GM18508 (cell line): ENCODE data around the gene PAK6.

ENCODE experiments used
- ATAC-seq: cut with Tn5 transposase; IDR thresholded peaks from one replicate; pipeline ENCODE4 v1.9.1; 2021; ENCODE audit warnings: moderate number of reproducible peaks; ENCODE audit not compliant: insufficient read depth, unreplicated experiment

PAK6 gene

DNA sequence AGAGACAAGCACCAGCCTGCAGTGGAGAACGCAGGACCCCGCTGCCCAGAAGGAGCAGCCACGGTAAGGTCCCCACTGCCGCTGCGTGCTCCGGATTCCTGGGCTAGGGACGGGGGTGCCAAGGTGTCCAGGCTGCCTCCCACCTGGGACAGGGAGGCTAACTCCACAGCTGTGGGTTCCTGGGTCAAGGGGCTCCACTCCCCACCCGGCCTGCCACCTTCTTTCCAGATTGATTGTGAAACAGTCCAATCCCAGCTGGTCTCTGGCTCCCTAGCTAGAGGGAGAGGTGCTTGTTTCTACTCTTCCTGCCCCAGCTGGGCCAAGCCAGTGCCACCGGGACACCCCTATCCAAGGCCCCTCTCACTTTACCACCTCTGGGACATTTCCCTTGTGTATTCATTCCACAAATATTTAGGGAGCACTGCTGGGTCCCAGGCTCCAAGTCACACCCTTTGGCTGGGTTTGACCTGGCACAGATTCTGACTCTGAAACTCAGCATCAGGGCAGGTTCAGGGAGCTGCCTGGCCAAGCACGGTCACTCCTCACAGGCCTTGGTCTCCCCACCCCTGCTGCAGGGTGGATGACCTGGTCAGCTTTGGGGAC is 1.9 kb downstream of the PAK6 start:
- no peak for ATAC-seq

DNA sequence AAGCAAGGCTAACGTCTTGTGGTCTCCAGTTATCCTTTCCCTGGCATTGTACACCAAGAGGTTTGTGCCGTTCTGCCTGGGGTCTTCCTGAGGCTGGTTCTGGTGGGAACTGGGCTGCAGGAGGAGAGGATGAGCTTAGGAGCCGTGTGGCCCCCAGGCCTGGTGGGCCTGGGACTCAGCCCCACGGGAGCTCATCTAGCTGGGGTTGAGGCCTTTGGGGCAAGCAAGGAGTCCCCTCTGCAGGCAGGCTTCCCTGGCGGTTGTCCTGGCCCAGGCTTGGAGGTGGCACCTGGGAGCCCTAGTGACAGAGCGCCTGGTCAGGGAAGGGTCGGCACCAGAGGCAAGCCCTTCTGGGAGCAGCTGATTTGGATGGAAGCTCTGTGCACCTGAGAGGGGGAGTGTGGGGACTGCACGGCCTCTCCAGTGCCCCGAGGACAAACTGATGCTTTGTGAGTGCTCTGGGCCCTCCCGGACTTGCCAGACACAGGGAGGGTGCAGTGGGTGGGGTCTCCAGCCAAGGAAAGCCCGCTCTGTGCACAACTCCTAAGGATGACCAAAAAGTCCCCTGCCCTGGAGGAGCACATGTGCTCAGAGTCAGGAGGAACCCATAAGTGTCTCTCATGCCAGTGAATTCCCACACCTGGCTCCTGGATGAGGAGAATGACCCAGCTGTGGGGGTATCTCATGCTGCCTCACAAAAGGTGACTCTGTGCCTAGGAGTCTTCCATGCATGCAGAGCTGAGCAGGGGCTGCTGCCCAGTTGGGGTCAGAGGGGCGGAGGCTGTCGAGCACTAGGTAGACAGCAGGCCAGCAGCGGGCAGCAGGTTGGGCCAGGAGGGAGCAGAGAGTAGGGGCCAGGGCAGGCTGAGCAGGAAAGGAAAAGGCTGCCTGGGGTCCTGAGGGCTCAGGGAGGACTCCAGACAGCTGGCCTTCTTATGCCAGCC is 2.7 kb downstream of the PAK6 start:
- no peak for ATAC-seq

DNA sequence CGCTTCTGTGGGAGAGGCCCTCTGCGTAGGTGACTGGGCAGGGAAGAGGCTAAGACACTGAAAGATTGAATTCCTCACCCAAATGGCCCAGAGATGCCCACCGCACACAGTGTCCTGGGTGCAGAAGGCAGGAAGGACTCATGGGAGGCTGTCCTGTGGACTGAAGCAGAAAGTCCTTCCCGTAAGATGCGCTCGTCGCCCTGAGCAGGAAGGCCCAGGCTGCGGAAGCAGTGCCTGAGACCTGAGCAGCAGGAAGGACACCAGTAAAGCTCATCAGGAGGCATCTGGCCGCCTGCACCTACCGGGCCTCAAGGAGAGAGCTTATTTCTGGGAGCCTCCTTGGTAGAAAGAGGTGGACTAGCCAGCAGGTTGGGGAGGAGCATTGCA is 3.3 kb downstream of the PAK6 start:
- ATAC-seq = no peak

DNA sequence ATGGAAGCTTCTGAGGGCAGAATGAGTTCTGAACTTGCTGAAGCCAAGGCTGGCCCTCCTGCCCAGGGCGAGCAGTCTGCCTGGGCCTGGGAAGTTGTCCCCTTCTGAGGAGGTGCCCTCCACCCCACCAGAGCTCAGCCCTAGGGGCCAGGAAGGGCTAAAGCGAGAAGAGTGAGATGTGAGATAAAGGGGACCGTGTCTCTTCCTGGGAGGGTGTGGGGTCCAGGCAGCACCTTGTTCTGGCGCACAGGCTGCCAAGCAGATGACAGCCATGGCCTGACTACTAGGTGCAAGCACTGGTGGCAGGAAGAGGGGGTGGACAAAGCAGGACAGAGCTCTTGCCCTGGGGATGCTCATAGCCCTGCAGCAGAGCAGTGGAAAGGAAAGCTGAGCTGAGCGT is 3.7 kb downstream of the PAK6 start:
- ATAC-seq = no peak

DNA sequence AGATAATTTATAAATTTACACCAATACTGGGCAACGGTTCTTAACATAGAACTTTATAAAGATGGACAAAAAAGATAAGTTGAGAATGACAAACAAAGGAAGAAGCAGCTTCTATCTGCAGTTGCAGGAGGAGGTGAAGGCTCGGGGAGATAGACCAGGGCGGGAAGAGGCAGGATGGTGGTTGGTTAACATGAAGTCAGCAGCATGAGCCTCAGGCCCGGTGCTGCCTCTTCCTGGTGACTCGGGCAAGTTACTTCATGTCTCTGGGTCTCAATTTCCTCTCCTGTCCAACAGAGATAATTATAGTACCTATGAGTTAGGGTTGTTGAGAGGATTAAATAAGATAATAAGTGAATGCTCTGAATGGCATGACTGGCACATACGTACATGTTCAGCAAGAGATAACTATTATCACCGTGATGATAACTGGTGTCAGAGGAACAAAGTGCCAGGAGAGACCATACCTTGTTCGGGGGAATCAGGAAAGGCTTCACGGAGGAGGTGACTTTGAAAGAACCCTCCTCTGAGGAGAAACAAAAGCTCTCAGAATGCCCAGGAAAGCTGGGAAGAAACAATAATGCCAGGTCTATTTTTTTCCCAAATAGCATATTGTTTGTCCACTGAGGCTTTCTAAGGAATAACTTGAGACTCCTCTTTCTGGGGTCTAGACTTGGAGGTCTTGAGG is 4.4 kb downstream of the PAK6 start:
- ATAC-seq = no peak

DNA sequence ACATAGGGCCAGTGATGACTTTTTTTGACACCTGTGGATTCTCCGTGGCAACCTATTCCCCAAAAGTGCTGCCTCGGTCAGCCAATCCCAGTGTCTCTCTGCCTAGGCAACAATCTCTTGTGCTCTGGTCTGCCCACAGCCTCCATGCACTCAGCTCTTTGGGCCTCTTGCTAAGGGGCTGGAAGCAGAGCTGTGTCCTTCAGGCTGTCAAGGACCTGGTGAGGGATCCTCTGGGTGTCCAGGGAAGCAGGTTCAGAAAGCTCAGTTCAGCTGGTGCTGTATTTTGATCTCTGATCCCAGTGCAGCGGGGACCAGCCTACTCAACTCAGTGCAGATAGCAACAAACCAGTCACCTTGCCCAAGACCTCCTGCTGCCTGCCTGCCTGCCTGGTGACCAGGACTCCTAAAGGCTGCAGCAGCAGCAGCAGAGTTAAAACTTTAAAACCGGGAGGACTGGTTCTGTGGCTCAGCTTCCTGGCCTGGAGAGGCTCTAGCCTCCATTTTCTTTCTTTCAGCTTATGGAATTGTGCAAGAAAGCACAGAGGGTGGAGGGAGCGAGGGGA is 6.2 kb downstream of the PAK6 start:
- ATAC-seq = no peak

DNA sequence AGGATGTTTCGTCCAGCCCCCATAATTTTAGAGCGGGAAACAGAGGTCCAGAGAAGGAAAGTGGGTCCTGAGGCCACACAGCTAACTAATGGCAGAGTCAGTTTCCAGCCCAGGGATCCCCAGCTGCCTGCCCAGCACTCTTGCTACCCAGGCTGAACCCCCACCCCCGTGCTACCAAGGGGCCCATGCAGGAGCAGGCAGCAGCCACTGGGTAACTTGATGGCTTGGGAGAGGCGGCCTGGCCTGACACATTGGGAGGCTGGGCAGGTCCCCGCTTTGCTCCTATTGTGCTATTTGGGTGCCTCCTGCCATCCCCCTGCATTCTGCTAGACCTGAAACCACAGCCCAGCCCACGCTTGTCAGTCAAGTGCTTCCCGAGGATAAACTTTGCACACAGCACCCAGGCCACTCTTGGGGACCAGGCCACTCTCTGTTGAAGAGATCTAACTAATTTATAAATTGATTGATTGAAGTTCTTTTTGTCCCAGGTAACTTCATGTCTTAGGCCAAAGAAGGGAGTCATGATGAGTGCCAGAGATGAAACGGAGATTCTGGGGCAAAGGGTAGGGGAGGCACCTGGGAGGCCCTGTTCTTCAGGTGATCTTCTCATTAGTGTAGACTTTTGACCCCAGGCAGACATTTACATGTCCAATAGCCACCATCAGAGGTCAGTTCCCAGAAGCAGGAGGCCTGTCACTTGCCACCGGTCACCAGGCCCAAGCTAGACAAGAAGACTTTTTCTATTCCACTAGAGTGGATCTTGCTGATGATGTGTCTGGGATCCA is 7.0 kb downstream of the PAK6 start:
- no peak for ATAC-seq

DNA sequence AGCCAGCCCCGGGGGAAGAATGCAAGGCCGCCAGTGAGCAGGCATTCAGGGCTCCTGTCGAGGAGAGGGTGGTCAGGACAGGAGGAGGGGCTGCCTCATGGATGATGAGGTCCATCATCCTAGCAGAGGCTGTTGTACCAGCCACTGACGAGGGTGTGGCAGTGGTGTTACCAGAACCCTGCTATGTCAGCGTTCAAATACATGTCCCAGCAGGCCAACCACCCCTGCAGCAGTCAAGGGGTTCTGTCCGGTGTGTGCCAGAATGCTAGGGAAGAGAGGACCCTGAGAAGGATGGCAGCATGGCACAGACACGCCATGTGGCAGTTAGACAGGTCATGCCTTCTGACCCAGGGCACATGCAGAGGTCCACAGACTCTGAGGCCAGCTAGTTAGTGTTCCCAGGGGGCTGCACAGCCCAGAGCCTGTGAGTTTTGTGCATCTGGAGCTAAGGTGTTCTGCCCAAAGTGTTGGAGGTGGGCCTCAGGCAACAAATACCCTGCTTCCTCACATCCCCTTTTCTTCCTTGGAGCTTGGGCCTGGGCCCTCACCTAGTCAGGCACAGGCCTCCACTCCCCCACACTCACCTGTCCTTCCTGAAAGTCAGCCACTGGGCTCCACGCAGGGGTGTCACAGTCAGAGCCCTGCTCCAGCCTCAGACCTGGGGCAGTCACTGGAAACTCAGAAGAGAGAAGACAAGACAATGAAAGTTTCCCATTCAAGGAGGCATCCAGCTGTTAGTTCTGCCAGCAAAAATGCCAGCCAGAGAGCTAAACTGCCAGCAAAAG is 7.8 kb downstream of the PAK6 start:
- no peak for ATAC-seq

DNA sequence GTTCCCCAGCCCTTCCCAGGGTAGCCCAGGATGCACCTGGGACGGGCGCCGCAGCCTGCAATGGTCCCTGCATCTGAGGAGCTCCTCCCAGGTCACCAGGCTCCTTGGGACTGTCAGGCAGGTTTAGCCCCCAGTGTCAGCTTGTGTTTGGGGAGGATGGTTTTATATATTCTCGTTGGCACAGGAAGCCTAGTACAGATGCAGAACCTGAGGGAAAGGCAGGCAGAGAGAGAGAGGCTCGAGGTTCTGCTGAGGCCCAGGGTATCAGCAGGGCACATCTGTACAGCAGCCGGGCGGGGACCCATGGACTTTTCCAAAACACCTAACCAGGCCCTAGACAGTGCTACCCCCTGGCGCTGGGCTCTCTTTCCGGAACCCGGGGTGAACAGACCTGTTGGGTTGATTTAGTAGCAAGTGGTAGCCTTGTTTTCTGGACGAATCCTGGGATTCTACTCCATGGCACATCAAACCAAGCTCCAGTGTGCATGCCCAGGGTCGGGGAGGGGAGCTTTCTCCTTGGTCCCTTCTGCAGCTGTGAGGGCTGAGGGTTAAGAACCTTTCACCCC is 8.6 kb downstream of the PAK6 start:
- ATAC-seq = no peak

DNA sequence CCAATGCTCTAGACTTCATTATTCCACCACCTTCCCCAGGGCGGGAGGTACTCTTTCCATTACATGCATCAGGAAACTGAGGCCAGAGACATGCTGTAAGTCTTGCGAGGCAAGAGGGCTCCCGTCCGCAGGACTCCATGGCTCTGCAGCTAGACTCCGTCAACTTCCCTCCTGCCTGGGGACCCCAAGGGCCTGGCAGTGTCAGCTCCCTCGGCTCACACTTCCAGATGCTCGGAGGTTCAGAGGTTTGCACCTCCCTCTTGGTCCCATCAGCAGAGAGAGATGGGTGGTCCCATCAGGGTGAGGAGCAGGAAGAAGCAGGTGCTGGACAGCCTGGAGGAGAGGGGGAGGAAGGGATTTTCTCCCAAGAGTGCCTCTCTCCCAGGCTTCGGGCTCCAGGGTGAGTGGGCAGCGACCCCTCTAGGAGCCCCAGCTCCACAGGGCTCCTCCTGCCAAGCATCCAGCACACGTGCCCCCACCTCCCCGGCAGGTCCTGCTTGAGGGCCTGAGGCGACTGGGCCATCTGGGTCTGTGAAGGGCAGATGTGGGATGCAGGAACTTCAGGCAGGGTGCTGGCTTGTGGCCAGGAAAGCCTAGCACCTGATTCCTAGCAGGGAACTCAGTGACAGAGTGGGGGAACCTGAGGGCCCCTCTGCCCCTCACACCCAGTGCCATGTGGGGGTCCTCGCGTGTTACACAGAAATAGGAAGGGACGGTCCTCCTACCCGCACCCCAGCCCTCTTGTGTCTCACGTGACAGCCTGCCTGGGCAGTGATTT is 9.3 kb downstream of the PAK6 start:
- ATAC-seq = no peak

DNA sequence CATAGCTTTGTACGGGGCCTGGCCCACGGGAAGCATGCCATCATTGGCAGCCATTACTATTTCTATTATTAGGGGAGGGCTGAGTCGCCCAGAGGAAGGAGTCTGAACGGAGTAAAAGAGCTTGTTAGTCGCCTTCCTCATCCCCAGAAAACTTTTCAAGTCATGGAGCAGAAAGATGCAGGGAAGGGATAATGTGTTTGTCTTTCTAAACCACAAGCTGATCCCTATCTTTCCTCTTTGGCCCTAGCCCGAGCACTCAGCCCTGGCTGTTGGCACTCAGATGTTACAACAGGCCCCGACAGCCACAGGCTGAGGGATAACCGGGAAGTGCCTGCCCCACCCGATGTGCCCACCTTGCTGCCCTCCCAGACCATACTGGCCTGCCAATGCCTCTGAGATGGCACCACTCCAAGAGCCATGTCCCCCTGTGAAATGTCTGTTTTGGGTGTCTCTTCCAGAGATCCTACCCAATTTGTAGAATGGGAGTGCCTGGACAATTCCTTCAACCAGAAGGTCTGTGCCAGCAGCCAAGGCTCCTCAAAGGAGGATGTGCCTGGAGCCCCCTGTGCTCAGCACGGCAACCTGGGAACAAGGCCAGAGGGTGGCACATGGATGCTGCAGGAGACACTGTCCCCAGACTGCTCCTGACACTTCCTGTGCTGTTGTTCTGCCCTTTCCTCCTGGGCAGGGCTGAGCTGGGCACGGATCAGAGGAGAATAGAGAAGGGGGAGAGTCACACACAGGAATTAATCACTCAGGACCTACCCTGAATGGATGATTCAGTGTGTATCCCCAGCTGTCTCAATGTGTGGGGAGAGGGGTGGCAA is 10.8 kb downstream of the PAK6 start:
- ATAC-seq = no peak

DNA sequence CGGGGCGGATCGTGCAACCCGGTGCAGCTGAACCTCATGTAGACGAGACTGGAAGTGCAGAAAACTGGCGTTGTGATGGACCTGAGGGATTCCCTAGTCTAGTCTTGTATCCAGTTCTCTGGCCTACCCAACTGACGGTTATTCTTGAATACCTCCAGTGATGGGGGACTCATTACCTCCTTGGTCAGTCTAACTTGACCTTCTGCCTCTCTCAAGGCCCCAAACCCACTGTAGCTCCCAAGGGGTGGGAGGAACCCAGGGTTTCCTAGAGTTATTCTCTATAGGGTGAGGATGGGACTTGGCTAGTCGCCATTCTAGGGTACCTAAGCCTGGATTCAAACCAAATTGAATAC is 11.4 kb downstream of the PAK6 start:
- ATAC-seq = no peak

DNA sequence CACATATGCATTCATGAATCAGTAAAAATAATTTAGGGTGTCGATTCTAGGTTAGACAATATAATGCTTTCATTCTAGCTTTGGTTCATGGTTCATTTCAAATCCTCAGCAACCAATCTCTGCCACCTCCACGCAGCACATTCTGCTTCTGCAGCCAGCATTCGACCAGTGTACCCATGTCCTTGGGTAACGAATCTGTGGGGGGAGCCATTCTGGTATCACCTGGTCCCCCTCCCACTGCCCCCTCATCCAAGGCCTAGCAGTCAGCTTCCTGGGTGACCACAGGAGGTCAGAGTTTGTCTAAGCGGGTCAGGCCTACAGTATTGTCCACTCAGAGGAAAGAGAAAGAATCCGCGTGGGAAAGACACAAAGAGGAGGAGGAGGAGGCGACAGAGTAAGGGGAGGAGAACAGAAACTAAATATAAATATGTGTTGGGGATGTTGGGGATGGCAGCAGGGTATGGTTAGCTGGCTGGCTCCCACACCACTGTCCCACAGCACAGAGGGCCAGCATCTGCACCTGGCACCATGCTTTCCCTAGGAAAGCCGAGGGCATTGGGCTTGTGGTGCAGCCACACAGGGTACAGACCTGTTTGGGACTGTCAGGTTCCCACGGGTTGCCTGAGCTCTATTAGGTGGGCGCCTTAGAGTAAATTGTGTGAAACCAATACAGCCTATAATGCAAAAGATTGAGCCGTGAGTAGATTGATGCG is 12.1 kb downstream of the PAK6 start:
- no peak for ATAC-seq

DNA sequence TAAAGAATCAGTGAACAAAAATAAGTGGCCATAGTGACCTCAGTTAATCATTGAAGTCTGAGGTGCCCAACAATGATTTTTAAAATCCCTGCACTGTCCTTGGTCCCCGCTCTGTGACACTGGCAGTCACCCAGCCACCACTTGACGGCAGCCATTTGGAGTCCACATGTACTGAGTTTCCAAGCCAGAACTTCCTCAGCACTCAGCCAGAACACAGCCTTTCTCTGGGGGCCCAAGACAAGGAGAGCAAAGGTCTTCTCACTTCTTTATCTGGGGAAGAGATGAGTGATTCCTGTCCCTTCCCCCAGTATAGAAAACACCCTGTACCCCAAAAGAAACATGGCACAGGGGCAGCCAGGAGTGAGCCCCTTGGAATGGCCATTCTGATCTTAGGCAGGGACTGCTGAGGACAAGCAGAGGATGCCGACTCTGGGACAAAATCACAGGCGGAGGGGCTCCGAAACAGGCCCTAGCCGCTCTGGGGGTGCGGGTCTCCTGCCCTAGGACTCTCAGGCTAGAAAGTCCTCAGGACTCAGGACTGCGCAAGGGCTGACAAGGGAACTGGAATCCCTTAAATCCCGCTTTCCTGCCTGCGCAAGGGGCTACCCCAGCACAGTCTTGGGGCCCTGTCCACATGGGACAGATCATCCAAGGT is 12.8 kb downstream of the PAK6 start:
- ATAC-seq = no peak

DNA sequence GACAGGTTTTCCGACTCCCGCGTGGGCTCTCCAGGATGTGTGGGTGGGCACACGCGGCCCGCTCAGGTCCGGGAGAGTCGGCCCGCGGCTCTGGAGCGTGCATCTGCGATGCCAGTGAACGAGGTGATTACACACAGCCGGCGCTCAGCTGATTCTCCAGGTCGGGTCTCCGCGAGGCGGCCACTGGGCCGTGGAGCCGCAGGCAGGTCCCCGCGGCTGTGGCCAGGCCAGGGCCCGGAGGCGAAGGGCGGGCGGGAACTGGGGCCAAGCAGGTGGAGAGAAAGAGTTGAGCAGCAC is 13.2 kb downstream of the PAK6 start:
- ATAC-seq = no peak

DNA sequence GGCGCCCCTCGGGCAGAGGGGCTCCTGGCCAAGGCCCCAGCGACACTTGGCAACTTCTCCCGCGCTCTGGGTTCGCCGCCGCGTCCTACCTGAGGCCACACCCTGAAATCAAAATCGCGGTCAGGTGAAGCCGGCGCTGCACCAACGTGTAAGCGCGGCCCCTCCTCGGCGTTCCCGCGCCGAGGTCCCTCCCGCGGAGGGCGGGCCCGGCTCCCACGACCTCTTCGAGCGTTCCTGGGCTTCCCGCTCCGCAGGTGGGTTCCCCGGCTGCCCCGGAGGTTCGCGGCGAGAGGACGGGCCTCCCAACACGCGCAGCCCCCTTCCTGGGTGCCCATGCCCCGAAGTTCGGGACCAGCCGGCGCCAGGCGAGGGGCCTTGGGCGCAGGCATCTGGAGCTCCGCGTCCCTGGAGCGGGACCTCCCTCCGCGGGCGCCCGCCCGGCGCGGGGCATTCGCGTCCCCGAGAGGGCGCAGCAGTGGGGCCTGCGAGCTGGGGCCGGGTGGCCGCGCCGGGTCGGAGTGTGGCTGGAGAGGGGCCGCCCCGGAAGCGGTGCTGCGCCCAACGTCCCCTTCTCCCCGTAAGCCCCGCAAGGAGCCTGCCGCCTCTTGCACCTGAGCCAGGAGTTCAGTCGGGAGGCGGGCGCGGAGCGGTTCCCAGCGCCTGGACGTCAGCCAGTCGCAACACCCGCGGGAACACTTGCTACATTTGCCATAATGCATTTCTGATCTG is 13.7 kb downstream of the PAK6 start:
- ATAC-seq = no peak
